H1 (cell line): ENCODE results near the gene BAZ2B. TPM values are rescaled to one million over a fixed set of nuclear protein-coding genes. Genes with fewer than 3 reads are reported as not detected.

Source experiments
- CTCF ChIA-PET: fragments of 300-600 bp; sonication (Branson Sonifier 250); formaldehyde crosslinking; loops from one replicate; lab custom pipeline; 2021; ENCODE audit not compliant: partially characterized antibody; lab: Charles Lee
- POLR2A ChIA-PET: fragments of 300-600 bp; sonication (Branson Sonifier 250); formaldehyde crosslinking; loops from one replicate; lab custom pipeline; 2021; ENCODE audit warnings: inconsistent platforms; ENCODE audit not compliant: partially characterized antibody; lab: Charles Lee
- DNase-seq, 2 experiments: peaks; one replicate each; pipeline versions ENCODE4 v3.0.0 to v3.0.0-alpha.2; 2010 to 2022; ENCODE audit warnings: low spot score in 2 of 2, low read depth in 1 of 2, mixed read lengths in 1 of 2
- FAIRE-seq: peaks from 2 replicates; lab custom pipeline; 2011; peaks lifted over from hg19 to GRCh38; lab: Jason Lieb, UNC
- H2AFZ ChIP-seq: 2 replicates; pipeline ENCODE4 v1.8.1; 2012; ENCODE audit warnings: low read length, inconsistent platforms
- H2AK5ac ChIP-seq: 2 replicates; pipeline ENCODE4 v1.6.1; 2013; ENCODE audit warnings: low read depth, low read length
- H2BK120ac ChIP-seq: replicated peaks from 2 replicates; pipeline ENCODE3; 2013; ENCODE audit warnings: low read depth, low read length, inconsistent platforms
- H2BK12ac ChIP-seq: 2 replicates; pipeline ENCODE4 v1.6.1; 2013; ENCODE audit warnings: low read depth, low read length
- H2BK15ac ChIP-seq: 2 replicates; pipeline ENCODE4 v1.6.1; 2013; ENCODE audit warnings: low read length
- H2BK20ac ChIP-seq: 2 replicates; pipeline ENCODE4 v1.6.1; 2013; ENCODE audit warnings: low read length
- H2BK5ac ChIP-seq: 2 replicates; pipeline ENCODE4 v1.6.1; 2013; ENCODE audit warnings: low read depth, low read length
- H3K14ac ChIP-seq: 2 replicates; pipeline ENCODE4 v1.6.1; 2013; ENCODE audit warnings: inconsistent platforms; ENCODE audit not compliant: insufficient read length
- H3K18ac ChIP-seq: 2 replicates; pipeline ENCODE4 v1.6.1; 2013; ENCODE audit warnings: low read length; ENCODE audit errors: extremely low read depth
- H3K23ac ChIP-seq: 2 replicates; pipeline ENCODE4 v1.6.1; 2013; ENCODE audit warnings: inconsistent platforms; ENCODE audit not compliant: insufficient read length
- H3K23me2 ChIP-seq: 2 replicates; pipeline ENCODE4 v1.6.1; 2013; ENCODE audit warnings: low read depth, low read length
- H3K27ac ChIP-seq: 2 replicates; pipeline ENCODE4 v1.6.1; 2011; ENCODE audit warnings: low read depth, low read length, inconsistent platforms
- H3K27me3 ChIP-seq, 4 experiments: replicated peaks in 1 of 4; 1 replicate in 1 of 4; 2 replicates in 3 of 4; pipeline versions ENCODE4 v1.6.1 to v1.8.1; 2011 to 2013; ENCODE audit warnings: low read length in 3 of 4, mild to moderate bottlenecking in 3 of 4, inconsistent platforms in 2 of 4, mixed read lengths in 2 of 4, moderate library complexity in 1 of 4; ENCODE audit not compliant: control insufficient read depth in 3 of 4, insufficient read depth in 3 of 4; ENCODE audit errors: extremely low read depth in 1 of 4
- H3K36me3 ChIP-seq, 4 experiments: 2 replicates each; pipeline versions ENCODE4 v1.6.1 to v1.8.1; 2011 to 2013; ENCODE audit warnings: mild to moderate bottlenecking in 4 of 4, low read length in 3 of 4, moderate library complexity in 2 of 4, control low read depth in 1 of 4, inconsistent platforms in 1 of 4; ENCODE audit not compliant: insufficient read depth in 4 of 4, control insufficient read depth in 2 of 4
- H3K4ac ChIP-seq: replicated peaks from 2 replicates; pipeline ENCODE3; 2013; ENCODE audit warnings: low read length, low read depth, mixed read lengths, inconsistent platforms; ENCODE audit not compliant: insufficient read length
- H3K4me1 ChIP-seq, 4 experiments: replicated peaks in 1 of 4; 1 replicate in 1 of 4; 2 replicates in 3 of 4; pipeline versions ENCODE4 v1.6.1 to v1.8.1; 2011 to 2013; ENCODE audit warnings: low read length in 3 of 4, inconsistent platforms in 2 of 4, mixed read lengths in 1 of 4; ENCODE audit not compliant: insufficient read depth in 4 of 4, control insufficient read depth in 3 of 4
- H3K4me2 ChIP-seq, 2 experiments: 2 replicates each; pipeline versions ENCODE4 v1.6.1 to v1.8.1; 2011 to 2013; ENCODE audit warnings: low read depth in 2 of 2, low read length in 2 of 2, control low read depth in 1 of 2, inconsistent platforms in 1 of 2, mild to moderate bottlenecking in 1 of 2; ENCODE audit not compliant: insufficient read depth in 1 of 2
- H3K4me3 ChIP-seq, 4 experiments: fragments of 200-600, 300-600 bp in 1 of 4; sonication (generic), shearing (Covaris generic), sonication (Bioruptor Twin) in 1 of 4; 2 replicates each; pipeline versions ENCODE4 v1.5.1 to v1.8.1; 2011 to 2016; ENCODE audit warnings: low read length in 4 of 4, low read depth in 3 of 4, control low read depth in 2 of 4, inconsistent platforms in 2 of 4, mild to moderate bottlenecking in 2 of 4, mixed read lengths in 1 of 4, moderate library complexity in 1 of 4; ENCODE audit not compliant: insufficient read depth in 2 of 4; ENCODE audit errors: extremely low read depth in 1 of 4
- H3K56ac ChIP-seq: replicated peaks from 2 replicates; pipeline ENCODE3; 2013; ENCODE audit warnings: low read depth, mild to moderate bottlenecking, mixed read lengths, low read length, inconsistent platforms; ENCODE audit not compliant: insufficient read length
- H3K79me1 ChIP-seq: 2 replicates; pipeline ENCODE4 v1.6.1; 2013; ENCODE audit warnings: low read depth, low read length, control low read depth
- H3K79me2 ChIP-seq, 2 experiments: 2 replicates each; pipeline versions ENCODE4 v1.6.1 to v1.8.1; 2012 to 2013; ENCODE audit warnings: low read length in 2 of 2, mild to moderate bottlenecking in 2 of 2, inconsistent platforms in 1 of 2; ENCODE audit not compliant: insufficient read depth in 2 of 2, control insufficient read depth in 1 of 2
- H3K9ac ChIP-seq, 4 experiments: replicated peaks in 1 of 4; 1 replicate in 1 of 4; 2 replicates in 3 of 4; pipeline versions ENCODE4 v1.6.1 to v1.8.1; 2011 to 2013; ENCODE audit warnings: low read depth in 3 of 4, low read length in 3 of 4, control low read depth in 2 of 4, mild to moderate bottlenecking in 2 of 4, moderate library complexity in 2 of 4, inconsistent platforms in 1 of 4; ENCODE audit errors: extremely low read depth in 1 of 4
- H3K9me3 ChIP-seq, 2 experiments: 2 replicates each; pipeline versions ENCODE4 v1.6.1 to v1.8.1; 2012 to 2013; ENCODE audit warnings: mild to moderate bottlenecking in 2 of 2, moderate library complexity in 2 of 2, control low read depth in 1 of 2, inconsistent platforms in 1 of 2, low read depth in 1 of 2, low read length in 1 of 2, mixed read lengths in 1 of 2; ENCODE audit not compliant: insufficient read depth in 2 of 2
- H4K20me1 ChIP-seq, 2 experiments: replicated peaks in 1 of 2; 2 replicates each; pipeline versions ENCODE3 to v1.8.1; 2011 to 2013; ENCODE audit warnings: inconsistent platforms in 2 of 2, low read length in 2 of 2, mild to moderate bottlenecking in 1 of 2; ENCODE audit not compliant: insufficient read depth in 2 of 2, control insufficient read depth in 1 of 2
- H4K5ac ChIP-seq: 2 replicates; pipeline ENCODE4 v1.6.1; 2013; ENCODE audit warnings: low read length, low read depth, mixed read lengths, inconsistent platforms; ENCODE audit not compliant: insufficient read length
- H4K8ac ChIP-seq: 2 replicates; pipeline ENCODE4 v1.8.0; 2013; ENCODE audit warnings: mild to moderate bottlenecking, moderate library complexity, low read length, inconsistent platforms; ENCODE audit not compliant: insufficient read depth; ENCODE audit errors: extremely low read depth
- H4K91ac ChIP-seq: replicated peaks from 2 replicates; pipeline ENCODE3; 2013; ENCODE audit warnings: low read length, mixed read lengths, inconsistent platforms; ENCODE audit not compliant: insufficient read length
- BCL11A ChIP-seq, 2 experiments: IDR thresholded peaks; one replicate each; pipeline ENCODE4 v1.6.1; 2011; ENCODE audit warnings: low read depth in 2 of 2, low read length in 2 of 2, mild to moderate bottlenecking in 2 of 2
- JUND ChIP-seq: IDR thresholded peaks from 2 replicates; pipeline ENCODE4 v1.6.1; 2011; ENCODE audit warnings: mild to moderate bottlenecking, improper control_type of control experiment, low read length
- POLR2A ChIP-seq, 2 experiments: IDR thresholded peaks; 1 replicate in 1 of 2; 2 replicates in 1 of 2; pipeline ENCODE4 v1.6.1; 2011; ENCODE audit warnings: low read depth in 2 of 2, low read length in 2 of 2, mild to moderate bottlenecking in 2 of 2; ENCODE audit errors: control extremely low read depth in 1 of 2
- YY1 ChIP-seq: IDR thresholded peaks from 2 replicates; pipeline ENCODE4 v1.6.1; 2011; ENCODE audit warnings: low read depth, mild to moderate bottlenecking, low read length
- WGBS, 2 experiments: shearing (Covaris generic) in 1 of 2; methylation state at CpG; one replicate each; pipeline versions ENCODE4 v1.1.6 to v1.1.7; 2013 to 2015; ENCODE audit warnings: low lambda C conversion rate in 2 of 2, mixed read lengths in 2 of 2, inconsistent platforms in 1 of 2, low coverage in 1 of 2, missing lambda C conversion rate in 1 of 2; ENCODE audit not compliant: insufficient replicate concordance in 2 of 2, insufficient coverage in 1 of 2, insufficient read length in 1 of 2; ENCODE audit errors: extremely low coverage in 1 of 2, missing lambda C conversion rate in 1 of 2; 5-methylcytosine and 5-hydroxymethylcytosine counted together
- polyA plus RNA-seq, 7 experiments: library from polyadenylated mRNA; depleted of rRNA in 3 of 7; stranded (reverse) in 5 of 7; unstranded in 2 of 7; fragments of >200 nt in 5 of 7; fragments of 200-250 nt in 2 of 7; gene quantifications; 1 replicate in 5 of 7; 2 replicates in 1 of 7; 4 replicates in 1 of 7; pipeline versions ENCODE4 v1.2.1 to v1.2.3, GENCODE V29; 2011 to 2013; ENCODE audit warnings: missing spikeins in 2 of 7, mixed read lengths in 2 of 7
- total RNA-seq: library from RNA; stranded (reverse); fragmentation: NEBNext Ultra II Directional; extraction: Animal tissue kit (Norgen Biotek cat#: 25700); gene quantifications from 2 replicates; pipeline ENCODE4 v1.2.1, GENCODE V29; 2021

Gene BAZ2B
- total and polyA plus RNA-seq, 2 of the 8 experiments (the other 6 are each of a cell fraction or from before 2014, with no cell fraction given), result 15.2 to 46.3 TPM

GRCh38 chr2:159622966-159623365 lies 6.6 kb upstream of the BAZ2B start:
- H2BK120ac ChIP-seq, result no peak overlapping the region
- DNase-seq (no peak), FAIRE-seq (no peak)
- no peak overlapping the region for H4K8ac ChIP-seq
- H2BK12ac ChIP-seq, result no peak overlapping the region
- no peak overlapping the region for H3K18ac ChIP-seq
- no peaks in the 10 kb centered on the region for H3K36me3 ChIP-seq
- H3K4me3 ChIP-seq, result no peak overlapping the region
- H4K91ac ChIP-seq, result no peak overlapping the region
- H2AK5ac ChIP-seq, result no peak overlapping the region
- 84% methylated on average over 2 of the region's 2 CpGs; no CpG with 5 or more reads in 1 of the 2 experiments for WGBS, 2 experiments
- no peak overlapping the region for H2AFZ ChIP-seq
- no peaks in the 10 kb centered on the region for H3K9me3 ChIP-seq
- H3K27ac ChIP-seq, result no peak overlapping the region
- H4K5ac ChIP-seq, result no peak overlapping the region
- no peak overlapping the region for H3K9ac ChIP-seq
- H2BK5ac ChIP-seq, result no peak overlapping the region
- H3K27me3 ChIP-seq, result no peaks in the 10 kb centered on the region
- H3K23ac ChIP-seq, result no peak overlapping the region
- no peak overlapping the region for H3K4ac ChIP-seq
- no peaks in the 10 kb centered on the region for H3K79me2 ChIP-seq
- no peak overlapping the region for H3K56ac ChIP-seq
- H3K4me2 ChIP-seq, result no peak overlapping the region
- no peak overlapping the region for H2BK20ac ChIP-seq
- POLR2A ChIA-PET, result no interaction called here
- H3K14ac ChIP-seq, result no peak overlapping the region
- no peaks in the 10 kb centered on the region for H3K4me1 ChIP-seq
- no peaks in the 10 kb centered on the region for H3K23me2 ChIP-seq
- no peaks in the 10 kb centered on the region for H4K20me1 ChIP-seq
- peaks cover 2% of the 10 kb centered on the region; the same call in 1 of the 2 replicates for H3K79me1 ChIP-seq
- no peak overlapping the region for H2BK15ac ChIP-seq
- TF ChIP-seq POLR2A (IDR thresholded peaks at IDR 0.05; ENCODE audit: control extremely low read depth in 1 of 2, low read depth in 2 of 2, low read length in 2 of 2) (no peak), BCL11A (IDR thresholded peaks at IDR 0.05; ENCODE audit: low read depth in 2 of 2, low read length in 2 of 2) (no peak), JUND (no peak), YY1 (no peak)
- CTCF ChIA-PET, result interaction anchor here (0.8 kb wide), 1 partner anchor 13 kb away, joined by 3 read pairs; no protein-coding TSS in a partner anchor
